Smooth muscle cell (in vitro differentiated cells): ENCODE data around the gene TREH. TPM values are rescaled to one million over a fixed set of nuclear protein-coding genes. Genes with fewer than 3 reads are reported as not detected.

ENCODE experiments used
- DNase-seq: peaks from one replicate; lab custom pipeline; 2025; ENCODE audit not compliant: unreplicated experiment; lab: John Stamatoyannopoulos, UW
- H2AFZ ChIP-seq: fragments of 200-600 bp; sonication (generic); 2 replicates; pipeline ENCODE4 v1.6.0; 2016; ENCODE audit warnings: antibody characterized with exemption, low read depth, mild to moderate bottlenecking
- H3F3A ChIP-seq: fragments of 200-600 bp; sonication (generic); 2 replicates; pipeline ENCODE4 v1.6.0; 2017; ENCODE audit warnings: antibody characterized with exemption, low read depth
- H3K27ac ChIP-seq: fragments of 200-600 bp; sonication (generic); 2 replicates; pipeline ENCODE4 v1.5.1; 2016; ENCODE audit warnings: low read depth, mild to moderate bottlenecking
- H3K27me3 ChIP-seq: fragments of 200-600 bp; sonication (generic); 2 replicates; pipeline ENCODE4 v1.6.1; 2016; ENCODE audit warnings: low read depth, mild to moderate bottlenecking
- H3K36me3 ChIP-seq: fragments of 200-600 bp; sonication (generic); 2 replicates; pipeline ENCODE4 v1.5.1; 2016; ENCODE audit warnings: low read depth
- H3K4me1 ChIP-seq: fragments of 200-600 bp; sonication (generic); 2 replicates; pipeline ENCODE4 v1.5.1; 2016; ENCODE audit warnings: low read depth
- H3K4me2 ChIP-seq: fragments of 200-600 bp; sonication (generic); 2 replicates; pipeline ENCODE4 v1.6.0; 2016; ENCODE audit warnings: mild to moderate bottlenecking
- H3K4me3 ChIP-seq: fragments of 200-600 bp; sonication (generic); 2 replicates; pipeline ENCODE4 v1.5.1; 2016; ENCODE audit warnings: mild to moderate bottlenecking
- H3K79me2 ChIP-seq: fragments of 200-600 bp; sonication (generic); 2 replicates; pipeline ENCODE4 v1.6.0; 2016; ENCODE audit warnings: low read depth, mild to moderate bottlenecking
- H3K9ac ChIP-seq: fragments of 200-600 bp; sonication (generic); 2 replicates; pipeline ENCODE4 v1.6.0; 2016; ENCODE audit warnings: low read depth
- H3K9me3 ChIP-seq: fragments of 200-600 bp; sonication (generic); replicated peaks from 2 replicates; pipeline ENCODE4 v1.5.1; 2016; ENCODE audit warnings: low read depth
- H4K20me1 ChIP-seq: fragments of 200-600 bp; sonication (generic); 2 replicates; pipeline ENCODE4 v1.6.0; 2016; ENCODE audit warnings: low read depth
- WGBS: methylation state at CpG from one replicate; pipeline ENCODE4 v1.1.7; 2016; ENCODE audit warnings: low lambda C conversion rate; 5-methylcytosine and 5-hydroxymethylcytosine counted together
- polyA plus RNA-seq: library from polyadenylated mRNA; unstranded; fragments of >200 nt; fragmentation: Nextera tagmentation; extraction: Ambion mirVana; gene quantifications from 2 replicates; pipeline ENCODE4 v1.2.1, GENCODE V29; 2016
- total RNA-seq: library from RNA; depleted of rRNA; stranded (reverse); fragments of >200 nt; gene quantifications from 2 replicates; pipeline ENCODE4 v1.2.3, GENCODE V29; 2014
- TF ChIP-seq, protein P1 (sequence below): fragments of 200-600 bp; sonication (generic); IDR thresholded peaks from 2 replicates; pipeline ENCODE4 v1.5.1; 2017; ENCODE audit warnings: borderline replicate concordance, mild to moderate bottlenecking, antibody characterized with exemption; ENCODE audit not compliant: insufficient read depth, poor library complexity, severe bottlenecking

The TREH gene
- total and polyA plus RNA-seq, 2 experiments from 2014 or later: 0.49 TPM; not detected in 1

DNA sequence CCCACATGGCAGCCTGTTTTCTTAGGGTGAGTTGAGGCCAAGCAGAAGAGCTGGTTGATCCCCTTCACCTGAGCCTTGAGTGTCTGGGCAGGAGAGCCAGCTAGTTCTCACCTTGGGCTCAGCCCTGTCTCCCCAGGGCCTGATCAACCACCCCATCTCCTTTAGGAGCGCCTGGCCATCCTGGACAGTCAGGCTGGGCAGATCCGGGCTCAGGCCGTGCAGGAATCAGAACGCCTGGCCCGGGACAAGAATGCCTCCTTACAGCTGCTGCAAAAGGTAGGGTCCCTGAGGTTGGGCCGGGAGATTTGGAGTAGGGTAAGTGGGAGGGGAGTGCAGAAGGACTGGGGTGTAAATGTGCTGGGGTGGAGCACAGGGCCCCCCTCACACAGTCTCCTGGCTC is 40.7 kb downstream of the TREH start:
- Histone ChIP-seq H4K20me1 (peaks cover 97% of the 10 kb centered on the region), H3K9me3 (no peaks in the 10 kb centered on the region), H3K4me3 (no peak overlapping the region), H3F3A (no peaks in the 10 kb centered on the region), H3K9ac (no peak overlapping the region), H2AFZ (no peak overlapping the region), H3K27me3 (no peaks in the 10 kb centered on the region), H3K79me2 (peaks cover 3% of the 10 kb centered on the region), H3K4me1 (peaks cover 19% of the 10 kb centered on the region), H3K27ac (no peak overlapping the region), H3K36me3 (no peaks in the 10 kb centered on the region), H3K4me2 (no peak overlapping the region)
- no peak for DNase-seq
- TF ChIP-seq, protein P1, sequence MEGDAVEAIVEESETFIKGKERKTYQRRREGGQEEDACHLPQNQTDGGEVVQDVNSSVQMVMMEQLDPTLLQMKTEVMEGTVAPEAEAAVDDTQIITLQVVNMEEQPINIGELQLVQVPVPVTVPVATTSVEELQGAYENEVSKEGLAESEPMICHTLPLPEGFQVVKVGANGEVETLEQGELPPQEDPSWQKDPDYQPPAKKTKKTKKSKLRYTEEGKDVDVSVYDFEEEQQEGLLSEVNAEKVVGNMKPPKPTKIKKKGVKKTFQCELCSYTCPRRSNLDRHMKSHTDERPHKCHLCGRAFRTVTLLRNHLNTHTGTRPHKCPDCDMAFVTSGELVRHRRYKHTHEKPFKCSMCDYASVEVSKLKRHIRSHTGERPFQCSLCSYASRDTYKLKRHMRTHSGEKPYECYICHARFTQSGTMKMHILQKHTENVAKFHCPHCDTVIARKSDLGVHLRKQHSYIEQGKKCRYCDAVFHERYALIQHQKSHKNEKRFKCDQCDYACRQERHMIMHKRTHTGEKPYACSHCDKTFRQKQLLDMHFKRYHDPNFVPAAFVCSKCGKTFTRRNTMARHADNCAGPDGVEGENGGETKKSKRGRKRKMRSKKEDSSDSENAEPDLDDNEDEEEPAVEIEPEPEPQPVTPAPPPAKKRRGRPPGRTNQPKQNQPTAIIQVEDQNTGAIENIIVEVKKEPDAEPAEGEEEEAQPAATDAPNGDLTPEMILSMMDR: no peak
- 96% methylated on average over 5 of the region's 6 CpGs for WGBS

DNA sequence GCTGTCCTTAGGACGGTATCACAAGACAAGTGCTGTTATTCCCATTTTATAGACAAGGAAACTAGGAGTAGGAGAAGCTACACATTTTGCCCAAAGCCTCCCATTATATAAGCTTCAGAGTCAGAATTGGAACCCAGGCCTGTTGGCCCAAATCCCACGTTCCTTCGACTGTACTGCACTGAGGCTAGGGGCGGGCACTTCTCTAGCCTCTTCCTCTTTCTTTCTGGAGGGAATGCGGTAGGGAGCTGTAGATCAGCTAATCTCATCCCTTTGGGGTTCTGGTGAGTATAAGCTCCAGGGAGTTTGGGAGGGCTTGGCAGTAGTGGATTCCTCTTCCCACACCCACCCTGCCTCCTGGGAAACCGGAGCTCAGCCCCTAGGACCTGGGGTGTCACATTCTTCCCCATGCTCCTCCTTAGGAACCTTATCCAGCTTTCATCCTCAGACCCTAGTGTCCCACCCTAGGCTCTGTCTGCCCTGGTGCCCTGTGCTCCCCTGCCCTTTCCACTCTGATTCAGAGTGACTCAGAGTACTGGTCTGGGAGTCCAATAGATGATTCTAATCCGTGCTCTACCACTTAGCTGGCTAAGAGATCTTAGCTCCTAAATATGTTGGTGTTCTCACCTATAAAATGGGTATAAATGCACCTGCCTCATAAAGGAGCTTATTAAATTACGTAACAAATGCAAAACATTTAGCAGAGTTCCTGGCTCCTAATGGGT is 42.7 kb downstream of the TREH start:
- H3K4me2 ChIP-seq: no peak overlapping the region
- H3K9me3 ChIP-seq: no peaks in the 10 kb centered on the region
- no peaks in the 10 kb centered on the region for H3K36me3 ChIP-seq
- no peak overlapping the region for H3K27ac ChIP-seq
- H4K20me1 ChIP-seq: peaks cover 97% of the 10 kb centered on the region
- no peaks in the 10 kb centered on the region for H3F3A ChIP-seq
- H2AFZ ChIP-seq: no peak overlapping the region
- no peaks in the 10 kb centered on the region for H3K27me3 ChIP-seq
- DNase-seq: no peak
- H3K79me2 ChIP-seq: peaks cover 3% of the 10 kb centered on the region
- H3K4me1 ChIP-seq: peaks cover 21% of the 10 kb centered on the region
- no peak overlapping the region for H3K9ac ChIP-seq
- TF ChIP-seq, protein P1: no peak
- H3K4me3 ChIP-seq: no peak overlapping the region
- 94% methylated on average over 8 of the region's 8 CpGs for WGBS

DNA sequence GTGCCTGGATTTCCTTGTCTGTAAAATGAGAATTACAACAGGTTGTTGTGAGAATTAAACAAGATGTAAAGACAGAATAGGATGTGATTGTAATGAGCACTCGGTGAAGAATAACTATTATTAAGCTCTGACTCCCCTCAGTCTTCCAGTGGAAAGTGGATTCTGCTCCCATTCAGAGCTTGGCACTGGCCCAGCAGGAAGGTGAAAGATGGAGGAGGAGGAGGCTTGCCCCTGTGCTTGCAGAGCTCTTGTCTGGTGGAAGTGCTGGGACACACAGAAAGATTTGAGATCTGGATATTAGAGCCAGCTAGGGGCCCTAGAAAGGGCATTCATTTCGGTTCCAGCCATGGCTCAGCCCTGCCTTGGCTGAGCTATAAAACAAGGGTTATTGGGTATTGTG is 43.8 kb downstream of the TREH start:
- no peak overlapping the region for H3K4me3 ChIP-seq
- WGBS: 83% methylated on average over 2 of the region's 2 CpGs
- no peak overlapping the region for H3K27ac ChIP-seq
- H3K4me2 ChIP-seq: no peak overlapping the region
- peaks cover 21% of the 10 kb centered on the region for H3K4me1 ChIP-seq
- TF ChIP-seq, protein P1: no peak
- peaks cover 97% of the 10 kb centered on the region for H4K20me1 ChIP-seq
- no peaks in the 10 kb centered on the region for H3K36me3 ChIP-seq
- no peak overlapping the region for H2AFZ ChIP-seq
- no peak overlapping the region for H3K9ac ChIP-seq
- no peaks in the 10 kb centered on the region for H3K27me3 ChIP-seq
- no peaks in the 10 kb centered on the region for H3F3A ChIP-seq
- no peak for DNase-seq
- H3K79me2 ChIP-seq: peaks cover 10% of the 10 kb centered on the region
- no peaks in the 10 kb centered on the region for H3K9me3 ChIP-seq

DNA sequence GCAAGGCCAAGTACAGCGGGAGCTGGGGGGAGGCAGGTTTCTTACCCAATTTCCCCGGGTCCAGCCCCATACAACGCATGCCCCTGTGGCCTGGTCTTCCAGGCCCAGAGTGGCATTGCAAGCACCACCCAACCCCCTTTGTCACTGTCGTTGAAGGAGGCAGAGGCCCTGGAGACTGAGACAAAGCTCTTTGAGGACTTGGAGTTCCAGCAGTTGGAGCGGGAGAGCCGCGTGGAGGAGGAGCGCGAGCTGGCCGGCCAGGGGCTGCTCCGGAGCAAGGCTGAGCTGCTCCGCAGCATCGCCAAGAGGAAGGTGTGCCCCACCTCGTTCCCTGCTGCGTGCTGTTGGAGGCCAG is 44.2 kb downstream of the TREH start:
- TF ChIP-seq, protein P1: no peak
- peak overlapping the region; percentile 54 for H3K4me2 ChIP-seq
- H3K27me3 ChIP-seq: no peaks in the 10 kb centered on the region
- H3K9ac ChIP-seq: no peak overlapping the region
- 66% methylated on average over 15 of the region's 15 CpGs for WGBS
- peaks cover 97% of the 10 kb centered on the region for H4K20me1 ChIP-seq
- H3K9me3 ChIP-seq: no peaks in the 10 kb centered on the region
- peaks cover 21% of the 10 kb centered on the region for H3K4me1 ChIP-seq
- H3K4me3 ChIP-seq: no peak overlapping the region
- H2AFZ ChIP-seq: no peak overlapping the region
- no peaks in the 10 kb centered on the region for H3K36me3 ChIP-seq
- no peak overlapping the region for H3K27ac ChIP-seq
- H3F3A ChIP-seq: no peaks in the 10 kb centered on the region
- no peak for DNase-seq
- H3K79me2 ChIP-seq: peaks cover 12% of the 10 kb centered on the region
